GM23338 (cell line): ENCODE results near the gene BCAS1. TPM values are rescaled to one million over a fixed set of nuclear protein-coding genes. Genes with fewer than 3 reads are reported as not detected.

Source experiments
- ATAC-seq: fragments of 200-7000 bp; cut with Tn5 transposase; 3 replicates; pipeline ENCODE4 v1.9.1; 2020
- DNase-seq: peaks from one replicate; pipeline ENCODE4 v3.0.0-alpha.2; 2015; ENCODE audit warnings: low spot score
- H2AFZ ChIP-seq: fragments of 200-600 bp; sonication (generic); 2 replicates; pipeline ENCODE4 v1.8.0; 2016; ENCODE audit warnings: antibody characterized with exemption, mild to moderate bottlenecking, moderate library complexity
- H3F3A ChIP-seq: fragments of 200-600 bp; sonication (generic); replicated peaks from 2 replicates; pipeline ENCODE4 v1.8.0; 2017; ENCODE audit warnings: antibody characterized with exemption, mixed run types, low read depth
- H3K27ac ChIP-seq: fragments of 200-600 bp; sonication (generic); 2 replicates; pipeline ENCODE4 v1.6.1; 2016; ENCODE audit warnings: low read depth
- H3K27me3 ChIP-seq: fragments of 200-600 bp; sonication (generic); 2 replicates; pipeline ENCODE4 v1.8.0; 2016; ENCODE audit warnings: mild to moderate bottlenecking, mixed run types, moderate library complexity; ENCODE audit not compliant: insufficient read depth
- H3K36me3 ChIP-seq: fragments of 200-600 bp; sonication (generic); 2 replicates; pipeline ENCODE4 v1.8.0; 2016; ENCODE audit warnings: mild to moderate bottlenecking; ENCODE audit not compliant: insufficient read depth
- H3K4me1 ChIP-seq: fragments of 200-600 bp; sonication (generic); 2 replicates; pipeline ENCODE4 v1.8.0; 2016; ENCODE audit warnings: mild to moderate bottlenecking, moderate library complexity; ENCODE audit not compliant: insufficient read depth
- H3K4me2 ChIP-seq: fragments of 200-600 bp; sonication (generic); 2 replicates; pipeline ENCODE4 v1.7.1; 2017; ENCODE audit warnings: mixed run types
- H3K4me3 ChIP-seq: fragments of 200-600 bp; sonication (generic); 2 replicates; pipeline ENCODE4 v1.6.1; 2016; ENCODE audit warnings: mixed run types
- H3K79me2 ChIP-seq: fragments of 200-600 bp; sonication (generic); replicated peaks from 2 replicates; pipeline ENCODE4 v1.8.0; 2017; ENCODE audit warnings: mild to moderate bottlenecking; ENCODE audit not compliant: insufficient read depth
- H3K9me2 ChIP-seq: fragments of 200-600 bp; sonication (generic); 2 replicates; pipeline ENCODE4 v1.8.0; 2017; ENCODE audit not compliant: insufficient read depth
- H4K20me1 ChIP-seq: fragments of 200-600 bp; sonication (generic); replicated peaks from 2 replicates; pipeline ENCODE4 v1.8.0; 2017; ENCODE audit warnings: mild to moderate bottlenecking; ENCODE audit not compliant: insufficient read depth
- H3K27ac Mint-ChIP-seq: 2 replicates; pipeline ENCODE4 v1.8.0; 2020; ENCODE audit warnings: inconsistent platforms, mild to moderate bottlenecking, moderate library complexity, mixed read lengths
- H3K27me3 Mint-ChIP-seq: 3 replicates; pipeline ENCODE4 v1.8.0; 2022; ENCODE audit warnings: low read depth, mild to moderate bottlenecking, moderate library complexity, mixed read lengths, inconsistent platforms; ENCODE audit not compliant: insufficient read depth, poor library complexity
- H3K36me3 Mint-ChIP-seq: 3 replicates; pipeline ENCODE4 v1.8.0; 2021; ENCODE audit warnings: low read depth, mild to moderate bottlenecking, inconsistent platforms, moderate library complexity, mixed read lengths
- H3K4me1 Mint-ChIP-seq: 3 replicates; pipeline ENCODE4 v1.8.0; 2020; ENCODE audit warnings: mild to moderate bottlenecking, inconsistent platforms, mixed read lengths
- H3K4me3 Mint-ChIP-seq: 3 replicates; pipeline ENCODE4 v1.8.0; 2021; ENCODE audit warnings: moderate library complexity, mild to moderate bottlenecking, inconsistent platforms, mixed read lengths
- H3K9me3 Mint-ChIP-seq: 3 replicates; pipeline ENCODE4 v1.8.0; 2020; ENCODE audit warnings: moderate library complexity, mild to moderate bottlenecking, inconsistent platforms, mixed read lengths
- CREB1 ChIP-seq: fragments of 250-450 bp; sonication (Bioruptor Pico); IDR thresholded peaks from 2 replicates; pipeline ENCODE4 v1.5.0; 2020; ENCODE audit warnings: low read depth, mild to moderate bottlenecking, moderate library complexity
- ETS1 ChIP-seq: IDR thresholded peaks from 2 replicates; pipeline ENCODE4 v1.6.1; 2016; ENCODE audit warnings: antibody characterized with exemption
- EZH2 ChIP-seq: fragments of 200-600 bp; sonication (generic); IDR thresholded peaks from one replicate; pipeline ENCODE4 v1.8.0; 2017; ENCODE audit warnings: antibody characterized with exemption, mild to moderate bottlenecking, low read depth; ENCODE audit not compliant: unreplicated experiment
- POLR2AphosphoS5 ChIP-seq: IDR thresholded peaks from 2 replicates; pipeline ENCODE4 v1.6.1; 2016; ENCODE audit warnings: antibody characterized with exemption, low read depth
- STAT1 ChIP-seq: IDR thresholded peaks from one replicate; pipeline ENCODE4 v1.6.1; 2016; ENCODE audit warnings: antibody characterized with exemption; ENCODE audit not compliant: unreplicated experiment
- ZNF114 ChIP-seq: fragments of 250-450 bp; sonication (Bioruptor Pico); IDR thresholded peaks from 2 replicates; pipeline ENCODE4 v1.5.0; 2020; ENCODE audit warnings: mild to moderate bottlenecking, moderate library complexity
- polyA plus RNA-seq: library from polyadenylated mRNA; unstranded; fragments of >200 nt; fragmentation: Nextera tagmentation; extraction: Ambion mirVana; gene quantifications from 2 replicates; pipeline ENCODE4 v1.2.1, GENCODE V29; 2016
- total RNA-seq: library from RNA; depleted of rRNA; stranded (reverse); fragments of >200 nt; shearing (Covaris generic); gene quantifications from 2 replicates; pipeline ENCODE4 v1.2.3, GENCODE V29; 2014
- TF ChIP-seq, protein P1 (sequence below): fragments of 250-450 bp; sonication (Bioruptor Pico); IDR thresholded peaks from 2 replicates; pipeline ENCODE4 v1.5.0; 2020; ENCODE audit warnings: mild to moderate bottlenecking, moderate library complexity

Gene BCAS1
- total and polyA plus RNA-seq, 2 experiments from 2014 or later = 0.17 to 0.19 TPM

GRCh38 chr20:53901497-53902096 is 168.8 kb downstream of the BCAS1 start (continued):
- TF ChIP-seq, protein P1, sequence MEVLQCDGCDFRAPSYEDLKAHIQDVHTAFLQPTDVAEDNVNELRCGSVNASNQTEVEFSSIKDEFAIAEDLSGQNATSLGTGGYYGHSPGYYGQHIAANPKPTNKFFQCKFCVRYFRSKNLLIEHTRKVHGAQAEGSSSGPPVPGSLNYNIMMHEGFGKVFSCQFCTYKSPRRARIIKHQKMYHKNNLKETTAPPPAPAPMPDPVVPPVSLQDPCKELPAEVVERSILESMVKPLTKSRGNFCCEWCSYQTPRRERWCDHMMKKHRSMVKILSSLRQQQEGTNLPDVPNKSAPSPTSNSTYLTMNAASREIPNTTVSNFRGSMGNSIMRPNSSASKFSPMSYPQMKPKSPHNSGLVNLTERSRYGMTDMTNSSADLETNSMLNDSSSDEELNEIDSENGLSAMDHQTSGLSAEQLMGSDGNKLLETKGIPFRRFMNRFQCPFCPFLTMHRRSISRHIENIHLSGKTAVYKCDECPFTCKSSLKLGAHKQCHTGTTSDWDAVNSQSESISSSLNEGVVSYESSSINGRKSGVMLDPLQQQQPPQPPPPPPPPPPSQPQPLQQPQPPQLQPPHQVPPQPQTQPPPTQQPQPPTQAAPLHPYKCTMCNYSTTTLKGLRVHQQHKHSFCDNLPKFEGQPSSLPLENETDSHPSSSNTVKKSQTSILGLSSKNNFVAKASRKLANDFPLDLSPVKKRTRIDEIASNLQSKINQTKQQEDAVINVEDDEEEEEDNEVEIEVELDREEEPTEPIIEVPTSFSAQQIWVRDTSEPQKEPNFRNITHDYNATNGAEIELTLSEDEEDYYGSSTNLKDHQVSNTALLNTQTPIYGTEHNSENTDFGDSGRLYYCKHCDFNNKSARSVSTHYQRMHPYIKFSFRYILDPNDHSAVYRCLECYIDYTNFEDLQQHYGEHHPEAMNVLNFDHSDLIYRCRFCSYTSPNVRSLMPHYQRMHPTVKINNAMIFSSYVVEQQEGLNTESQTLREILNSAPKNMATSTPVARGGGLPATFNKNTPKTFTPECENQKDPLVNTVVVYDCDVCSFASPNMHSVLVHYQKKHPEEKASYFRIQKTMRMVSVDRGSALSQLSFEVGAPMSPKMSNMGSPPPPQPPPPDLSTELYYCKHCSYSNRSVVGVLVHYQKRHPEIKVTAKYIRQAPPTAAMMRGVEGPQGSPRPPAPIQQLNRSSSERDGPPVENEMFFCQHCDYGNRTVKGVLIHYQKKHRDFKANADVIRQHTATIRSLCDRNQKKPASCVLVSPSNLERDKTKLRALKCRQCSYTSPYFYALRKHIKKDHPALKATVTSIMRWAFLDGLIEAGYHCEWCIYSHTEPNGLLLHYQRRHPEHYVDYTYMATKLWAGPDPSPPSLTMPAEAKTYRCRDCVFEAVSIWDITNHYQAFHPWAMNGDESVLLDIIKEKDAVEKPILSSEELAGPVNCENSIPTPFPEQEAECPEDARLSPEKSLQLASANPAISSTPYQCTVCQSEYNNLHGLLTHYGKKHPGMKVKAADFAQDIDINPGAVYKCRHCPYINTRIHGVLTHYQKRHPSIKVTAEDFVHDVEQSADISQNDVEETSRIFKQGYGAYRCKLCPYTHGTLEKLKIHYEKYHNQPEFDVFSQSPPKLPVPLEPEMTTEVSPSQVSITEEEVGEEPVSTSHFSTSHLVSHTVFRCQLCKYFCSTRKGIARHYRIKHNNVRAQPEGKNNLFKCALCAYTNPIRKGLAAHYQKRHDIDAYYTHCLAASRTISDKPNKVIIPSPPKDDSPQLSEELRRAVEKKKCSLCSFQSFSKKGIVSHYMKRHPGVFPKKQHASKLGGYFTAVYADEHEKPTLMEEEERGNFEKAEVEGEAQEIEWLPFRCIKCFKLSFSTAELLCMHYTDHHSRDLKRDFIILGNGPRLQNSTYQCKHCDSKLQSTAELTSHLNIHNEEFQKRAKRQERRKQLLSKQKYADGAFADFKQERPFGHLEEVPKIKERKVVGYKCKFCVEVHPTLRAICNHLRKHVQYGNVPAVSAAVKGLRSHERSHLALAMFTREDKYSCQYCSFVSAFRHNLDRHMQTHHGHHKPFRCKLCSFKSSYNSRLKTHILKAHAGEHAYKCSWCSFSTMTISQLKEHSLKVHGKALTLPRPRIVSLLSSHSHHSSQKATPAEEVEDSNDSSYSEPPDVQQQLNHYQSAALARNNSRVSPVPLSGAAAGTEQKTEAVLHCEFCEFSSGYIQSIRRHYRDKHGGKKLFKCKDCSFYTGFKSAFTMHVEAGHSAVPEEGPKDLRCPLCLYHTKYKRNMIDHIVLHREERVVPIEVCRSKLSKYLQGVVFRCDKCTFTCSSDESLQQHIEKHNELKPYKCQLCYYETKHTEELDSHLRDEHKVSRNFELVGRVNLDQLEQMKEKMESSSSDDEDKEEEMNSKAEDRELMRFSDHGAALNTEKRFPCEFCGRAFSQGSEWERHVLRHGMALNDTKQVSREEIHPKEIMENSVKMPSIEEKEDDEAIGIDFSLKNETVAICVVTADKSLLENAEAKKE (CRISPR knock-in tag) = no peak
- no peak for TF ChIP-seq ETS1
- TF ChIP-seq CREB1 (CRISPR knock-in tag) = no peak
- no peak for TF ChIP-seq ZNF114
- TF ChIP-seq STAT1 = no peak
- TF ChIP-seq POLR2AphosphoS5 = no peak
- no peak for TF ChIP-seq EZH2

GRCh38 chr20:53901064-53901463 is 169.3 kb downstream of the BCAS1 start:
- Histone ChIP-seq H2AFZ (no peak overlapping the region), H3K4me2 (no peak overlapping the region), H3F3A (no peaks in the 10 kb centered on the region), H3K9me2 (no peaks in the 10 kb centered on the region), H3K4me3 (no peak overlapping the region), H3K36me3 (no peaks in the 10 kb centered on the region), H3K27me3 (no peaks in the 10 kb centered on the region), H3K4me1 (peaks cover 38% of the 10 kb centered on the region), H3K27ac (no peak overlapping the region), H3K79me2 (no peaks in the 10 kb centered on the region), H4K20me1 (no peaks in the 10 kb centered on the region)
- Mint-ChIP-seq H3K27ac (peak overlapping the region; percentile 18), H3K36me3 (no peaks in the 10 kb centered on the region), H3K9me3 (no peaks in the 10 kb centered on the region), H3K4me3 (no peak overlapping the region), H3K4me1 (peaks cover 40% of the 10 kb centered on the region), H3K27me3 (peaks cover 2% of the 10 kb centered on the region)
- TF ChIP-seq ZNF114 = no peak
- ATAC-seq = no peak
- no peak for DNase-seq
